Transverse colon (tissue), 4 donors: Measurements from ENCODE around the gene CMTM3. TPM values are rescaled to one million over a fixed set of nuclear protein-coding genes. Genes with fewer than 3 reads are reported as not detected.

Source experiments
- DNase-seq: peaks from one replicate; pipeline ENCODE4 v3.0.0-alpha.2; 2019
- H3K27ac ChIP-seq, 4 donors: fragments of 200-600 bp; sonication (generic); 2 replicates each; pipeline ENCODE4 v1.5.1; 2016 to 2018; ENCODE audit warnings: inconsistent platforms in 4 of 4
- H3K27me3 ChIP-seq: fragments of 200-600 bp; sonication (generic); 2 replicates; pipeline ENCODE4 v1.5.1; 2017; ENCODE audit warnings: inconsistent platforms
- H3K36me3 ChIP-seq, 4 donors: fragments of 200-600 bp; sonication (generic); 2 replicates each; pipeline ENCODE4 v1.5.1; 2017 to 2019; ENCODE audit warnings: inconsistent platforms in 4 of 4
- H3K4me1 ChIP-seq, 4 donors: fragments of 200-600 bp; sonication (generic); 2 replicates each; pipeline ENCODE4 v1.5.1; 2017 to 2020; ENCODE audit warnings: inconsistent platforms in 4 of 4
- H3K4me3 ChIP-seq, 4 donors: fragments of 200-600 bp; sonication (generic); 1 replicate in 1 of 4; 2 replicates in 3 of 4; pipeline versions ENCODE4 v1.5.1 to v1.6.1; 2017 to 2019; ENCODE audit warnings: inconsistent platforms in 4 of 4
- H3K9me3 ChIP-seq, 2 donors: fragments of 200-600 bp; sonication (generic); 2 replicates each; pipeline ENCODE4 v1.5.1; 2017 to 2019; ENCODE audit warnings: inconsistent platforms in 2 of 2
- CTCF ChIP-seq, 5 experiments: fragments of 200-600 bp in 3 of 5; fragments of 450-650 bp in 2 of 5; sonication (generic) in 3 of 5; IDR thresholded peaks; 1 replicate in 2 of 5; 2 replicates in 3 of 5; pipeline ENCODE4 v1.5.1; 2016 to 2017; ENCODE audit warnings: antibody characterized with exemption in 5 of 5, inconsistent platforms in 3 of 5, mild to moderate bottlenecking in 2 of 5, moderate library complexity in 1 of 5
- EP300 ChIP-seq: sonication (generic); formaldehyde crosslinking; IDR thresholded peaks from one replicate; pipeline ENCODE4 v1.6.1; 2017; ENCODE audit warnings: antibody characterized with exemption, low read depth
- POLR2A ChIP-seq: fragments of 450-650 bp; IDR thresholded peaks from one replicate; pipeline ENCODE4 v1.6.1; 2016; ENCODE audit warnings: antibody characterized with exemption, mild to moderate bottlenecking, moderate library complexity
- POLR2AphosphoS5 ChIP-seq, 3 donors: sonication (generic); formaldehyde crosslinking; IDR thresholded peaks; one replicate each; pipeline ENCODE4 v1.6.1; 2016; ENCODE audit warnings: antibody characterized with exemption in 3 of 3
- WGBS, 2 donors: methylation state at CpG; one replicate each; pipeline ENCODE4 v1.1.5; 2018; ENCODE audit warnings: low coverage in 1 of 2; 5-methylcytosine and 5-hydroxymethylcytosine counted together
- in situ Hi-C, 4 donors: fragments of 200-750 bp; cut with MboI; loops; one replicate each; pipeline versions ENCODE4 v1.15.0 to v1.15.1; 2017; ENCODE audit warnings: low sequenced_read_pairs in 3 of 4, low pct_ligation_motif_present in 1 of 4, low pct_unique_long_range_greater_than_20kb in 1 of 4
- intact Hi-C: fragments of 100-400 bp; cut with DNase I; formaldehyde crosslinking; loops from one replicate; pipeline ENCODE4 v1.15.1; 2023; ENCODE audit warnings: low total_unique reads
- total RNA-seq, 4 donors: library from RNA; depleted of rRNA; stranded (reverse); fragments of >200 nt; gene quantifications; one replicate each; pipeline ENCODE4 v1.1.0, GENCODE V29; 2016

Gene CMTM3
- total RNA-seq, 4 donors from 2014 or later = 2.4 to 11.6 (median 6.1) TPM; not detected in 1

- Histone ChIP-seq H3K36me3 (no peaks in the 10 kb centered on the region), H3K27me3 (no peaks in the 10 kb centered on the region), H3K9me3 (no peaks in the 10 kb centered on the region), H3K4me1 (no peaks in the 10 kb centered on the region), H3K4me3 (no peak overlapping the region), H3K27ac (no peak overlapping the region)
- intact Hi-C loops = no loop called here
- in situ Hi-C loops = loop anchor here in 3 of 4 donors (25.0 kb wide), 2 partner anchors 103 to 178 kb away; no protein-coding TSS in a partner anchor
- DNase-seq = no peak
- TF ChIP-seq CTCF (IDR thresholded peaks at IDR 0.05) = no peak
- no peak for TF ChIP-seq EP300
- no peak for TF ChIP-seq POLR2AphosphoS5 (IDR thresholded peaks at IDR 0.05)
- no peak for TF ChIP-seq POLR2A
- 67 to 90% methylated on average over 7 to 8 of the region's 8 CpGs for WGBS, 2 donors
Observed at GRCh38 chr16:66590322-66590721, 14.2 kb upstream of the CMTM3 start.

GRCh38 chr16:66591018-66591417, 13.5 kb upstream of the CMTM3 start:
- 93 to 96% methylated on average over 3 to 4 of the region's 4 CpGs for WGBS, 2 donors
- Histone ChIP-seq H3K9me3 (no peaks in the 10 kb centered on the region), H3K4me1 (no peaks in the 10 kb centered on the region), H3K27ac (no peak overlapping the region), H3K36me3 (no peaks in the 10 kb centered on the region), H3K4me3 (no peak overlapping the region), H3K27me3 (no peaks in the 10 kb centered on the region)
- in situ Hi-C loops (loop anchor here in 3 of 4 donors (25.0 kb wide), 2 partner anchors 104 to 179 kb away; no protein-coding TSS in a partner anchor), intact Hi-C loops (no loop called here)
- no peak for DNase-seq
- TF ChIP-seq POLR2AphosphoS5 (IDR thresholded peaks at IDR 0.05) = no peak
- TF ChIP-seq CTCF (IDR thresholded peaks at IDR 0.05) = no peak
- no peak for TF ChIP-seq POLR2A
- TF ChIP-seq EP300 = no peak

DNA sequence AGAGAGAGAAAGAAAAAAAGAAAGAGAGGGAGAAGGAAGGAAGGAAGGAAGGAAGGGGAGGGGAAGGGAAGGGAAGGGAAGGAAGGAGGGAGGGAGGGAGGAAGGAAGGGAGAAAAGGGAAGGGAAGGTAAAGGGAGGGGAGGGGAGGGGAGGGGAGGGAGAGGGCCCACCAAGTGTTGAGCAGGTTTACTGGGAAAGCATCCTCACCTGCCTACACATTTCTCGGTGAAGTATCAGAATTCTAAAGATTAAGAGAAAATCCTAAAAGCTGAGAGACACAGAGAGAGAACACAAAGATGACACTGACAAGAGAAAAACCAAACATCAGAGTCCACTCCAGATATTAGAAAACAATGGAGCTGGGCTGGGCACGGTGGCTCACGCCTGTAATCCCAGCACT, 12.3 kb upstream of the CMTM3 start:
- Histone ChIP-seq H3K4me3 (no peak overlapping the region), H3K4me1 (no peaks in the 10 kb centered on the region), H3K27me3 (no peaks in the 10 kb centered on the region), H3K9me3 (no peaks in the 10 kb centered on the region), H3K36me3 (no peaks in the 10 kb centered on the region), H3K27ac (no peak overlapping the region)
- WGBS, 2 donors = 88% methylated on average over 3 of the region's 3 CpGs; no CpG with 5 or more reads in 1 of the 2 donors
- no peak for DNase-seq
- TF ChIP-seq POLR2A (no peak), POLR2AphosphoS5 (IDR thresholded peaks at IDR 0.05) (no peak), EP300 (no peak), CTCF (IDR thresholded peaks at IDR 0.05) (no peak)
- intact Hi-C loops (no loop called here), in situ Hi-C loops (loop anchor here in 3 of 4 donors (25.0 kb wide), 2 partner anchors 105 to 180 kb away; no protein-coding TSS in a partner anchor)

GRCh38 chr16:66592814-66593213, 11.7 kb upstream of the CMTM3 start:
- H3K27me3 ChIP-seq = no peaks in the 10 kb centered on the region
- 93 to 99% methylated on average over 3 of the region's 3 CpGs for WGBS, 2 donors
- H3K36me3 ChIP-seq = no peaks in the 10 kb centered on the region
- intact Hi-C loops = no loop called here
- no peaks in the 10 kb centered on the region for H3K4me1 ChIP-seq
- DNase-seq = no peak
- no peaks in the 10 kb centered on the region for H3K9me3 ChIP-seq
- no peak overlapping the region for H3K27ac ChIP-seq
- TF ChIP-seq CTCF (IDR thresholded peaks at IDR 0.05) (no peak), POLR2AphosphoS5 (IDR thresholded peaks at IDR 0.05) (no peak), POLR2A (no peak), EP300 (no peak)
- H3K4me3 ChIP-seq = no peak overlapping the region
- in situ Hi-C loops = loop anchor here in 3 of 4 donors (25.0 kb wide), 2 partner anchors 106 to 181 kb away; no protein-coding TSS in a partner anchor
